GM18519 (cell line): ENCODE data around the gene LEMD1.
"Not testable (repeated sequence)": the region's sequence is repeated elsewhere in the genome, so short reads cannot be mapped to it uniquely, and the experiment has no call there.

Experiments used
- ATAC-seq: cut with Tn5 transposase; IDR thresholded peaks from one replicate; pipeline ENCODE4 v1.9.1; 2021; ENCODE audit warnings: mild to moderate bottlenecking, moderate library complexity; ENCODE audit not compliant: unreplicated experiment, low FRiP score

The LEMD1 gene

DNA sequence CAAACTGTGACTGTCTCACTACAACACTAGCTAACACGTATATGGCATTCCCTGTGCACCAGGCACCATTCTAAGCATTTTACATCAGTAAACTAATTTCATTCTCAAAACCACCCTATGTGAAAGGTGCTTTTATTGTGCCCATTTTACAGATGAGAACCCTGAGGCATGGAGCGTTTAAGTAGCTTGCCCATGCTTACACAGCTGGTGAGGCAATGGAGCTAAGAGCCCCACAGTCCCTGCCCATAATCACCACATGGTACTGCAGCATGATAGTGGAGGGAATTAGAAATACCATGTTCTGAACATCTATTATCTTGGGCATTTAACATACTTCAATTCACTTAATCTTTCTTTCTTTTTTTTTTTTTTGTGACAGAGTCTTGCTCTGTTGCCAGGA is 34.0 kb downstream of the LEMD1 start:
- no peak for ATAC-seq

DNA sequence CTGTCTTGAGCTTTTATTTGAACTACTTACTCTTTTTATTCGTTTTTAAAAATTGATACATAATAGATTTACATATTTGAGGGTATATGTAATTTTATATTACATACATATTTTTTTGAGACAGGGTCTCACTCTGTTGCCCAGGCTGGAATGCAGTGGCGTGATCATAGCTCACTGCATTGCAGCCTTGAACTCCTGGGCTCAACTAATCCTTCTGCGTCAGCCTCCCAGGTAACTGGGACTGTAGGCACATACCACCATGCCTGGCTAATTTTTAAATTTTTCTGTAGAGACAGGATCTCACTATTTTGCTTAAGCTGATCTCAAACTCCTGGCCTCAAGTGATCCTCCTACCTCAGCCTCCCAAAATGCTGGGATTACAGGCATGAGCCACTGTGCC is 38.9 kb downstream of the LEMD1 start:
- ATAC-seq = not testable (repeated sequence)

DNA sequence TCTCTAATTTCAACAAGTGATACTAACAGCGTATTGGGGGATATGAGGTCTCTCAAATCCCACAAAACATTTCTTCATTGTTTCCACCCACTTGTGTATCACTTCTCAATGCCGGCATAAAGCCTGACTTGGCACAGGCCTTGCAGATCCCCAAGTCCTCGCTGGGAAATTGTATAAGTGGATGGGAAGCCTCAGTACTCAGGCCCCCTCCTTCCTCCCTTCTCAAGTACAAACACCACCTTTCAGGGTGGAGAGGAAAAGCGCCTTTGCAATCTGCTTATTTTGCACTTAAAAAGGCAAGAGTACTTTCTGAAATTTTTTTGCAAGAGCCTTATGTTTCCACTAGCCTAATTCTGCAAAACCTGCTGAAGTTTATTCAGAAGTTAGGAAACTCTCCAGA is 39.3 kb downstream of the LEMD1 start:
- no peak for ATAC-seq

DNA sequence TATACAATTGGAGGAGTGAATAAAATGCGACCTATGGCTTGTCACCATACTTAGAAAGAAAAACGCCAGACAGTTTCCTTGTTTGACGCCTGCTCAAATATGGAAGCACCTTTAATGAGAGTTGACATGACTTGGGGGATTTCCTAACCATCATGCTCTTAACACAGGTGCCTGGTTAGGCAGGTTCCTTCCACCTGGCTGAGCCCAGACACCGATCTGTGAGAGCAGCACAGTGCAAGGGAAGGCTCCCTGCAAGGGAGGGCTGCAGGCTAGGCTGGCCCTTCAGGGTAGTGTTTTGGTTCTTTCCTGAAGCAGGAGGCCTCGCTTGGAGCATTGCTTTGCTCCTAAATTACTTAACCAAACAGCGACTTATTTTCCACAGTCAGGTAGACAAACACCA is 40.6 kb downstream of the LEMD1 start:
- no peak for ATAC-seq

DNA sequence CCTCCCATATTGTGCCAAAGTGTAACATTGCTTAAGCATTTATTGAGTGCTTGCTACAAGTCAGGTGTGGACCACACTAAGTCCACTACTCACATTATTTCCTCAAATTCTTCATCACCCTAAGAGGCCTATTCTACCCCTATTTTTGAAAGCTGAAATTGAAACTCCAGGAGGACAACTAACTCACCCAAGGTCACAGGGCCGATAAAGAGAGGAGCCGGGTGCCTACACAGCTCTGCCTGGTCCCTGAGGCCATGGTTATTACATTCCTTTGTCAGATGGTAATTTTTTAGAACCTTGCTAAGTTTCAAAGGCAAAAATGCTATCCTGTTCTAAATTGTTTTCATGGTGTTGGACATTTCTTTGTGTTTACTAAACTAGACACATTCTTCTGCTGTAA is 41.0 kb downstream of the LEMD1 start:
- ATAC-seq = no peak

DNA sequence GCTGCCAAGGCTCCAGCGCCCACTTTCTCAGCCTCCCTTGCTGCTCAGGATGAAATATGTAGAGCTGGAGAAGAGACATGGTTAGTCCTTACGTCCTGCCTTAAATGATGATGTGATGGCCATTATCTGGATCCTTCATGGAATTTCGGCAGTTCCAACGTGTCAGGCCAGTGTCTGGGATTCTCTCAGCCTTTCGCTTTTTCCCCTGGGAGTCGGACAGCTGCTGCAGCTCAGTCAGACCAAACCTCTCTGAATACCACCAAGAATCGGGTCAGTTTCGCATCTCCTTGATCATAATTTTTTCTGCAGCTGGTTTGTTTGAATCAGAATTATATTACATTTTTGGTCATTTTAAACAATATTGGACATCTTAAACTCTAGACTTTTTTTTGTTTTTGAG is 42.8 kb downstream of the LEMD1 start:
- ATAC-seq = no peak

DNA sequence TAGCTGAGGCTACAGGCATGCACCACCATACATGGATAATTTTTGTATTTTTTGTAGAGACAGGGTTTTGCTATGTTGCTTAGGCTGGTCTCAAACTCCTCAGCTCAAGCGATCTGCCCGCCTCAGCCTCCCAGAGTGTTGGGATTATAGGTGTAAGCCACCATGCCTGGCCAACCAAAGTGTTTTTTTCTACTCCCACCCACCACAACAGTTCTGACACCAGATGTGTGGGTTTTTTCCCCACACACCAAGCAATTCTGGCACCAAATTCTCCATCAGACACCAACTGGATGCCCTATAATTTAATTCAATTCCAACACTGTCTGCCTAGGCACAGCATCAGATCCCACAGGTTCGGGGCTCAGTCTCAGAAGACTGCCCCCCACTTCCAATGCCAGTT is 44.5 kb downstream of the LEMD1 start:
- no peak for ATAC-seq

DNA sequence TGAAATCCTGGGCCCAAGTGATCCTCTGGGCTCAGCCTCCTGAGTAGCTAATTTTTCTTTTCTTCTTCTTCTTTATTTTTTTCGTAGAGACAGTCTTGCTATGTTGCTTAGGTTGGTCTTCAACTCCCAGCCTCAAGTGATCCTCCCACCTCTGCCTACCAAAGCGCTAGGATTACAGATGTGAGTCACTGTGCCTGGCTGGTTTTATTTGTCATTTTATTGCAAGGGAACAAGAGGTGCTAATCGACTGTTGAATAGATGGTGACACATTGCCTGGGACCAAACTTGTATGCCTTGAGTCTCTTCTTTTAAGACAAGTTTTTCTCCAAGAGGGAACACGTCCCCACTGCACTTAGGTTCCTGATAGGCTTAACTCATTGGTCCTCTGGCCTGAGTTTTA is 45.1 kb downstream of the LEMD1 start:
- no peak for ATAC-seq

DNA sequence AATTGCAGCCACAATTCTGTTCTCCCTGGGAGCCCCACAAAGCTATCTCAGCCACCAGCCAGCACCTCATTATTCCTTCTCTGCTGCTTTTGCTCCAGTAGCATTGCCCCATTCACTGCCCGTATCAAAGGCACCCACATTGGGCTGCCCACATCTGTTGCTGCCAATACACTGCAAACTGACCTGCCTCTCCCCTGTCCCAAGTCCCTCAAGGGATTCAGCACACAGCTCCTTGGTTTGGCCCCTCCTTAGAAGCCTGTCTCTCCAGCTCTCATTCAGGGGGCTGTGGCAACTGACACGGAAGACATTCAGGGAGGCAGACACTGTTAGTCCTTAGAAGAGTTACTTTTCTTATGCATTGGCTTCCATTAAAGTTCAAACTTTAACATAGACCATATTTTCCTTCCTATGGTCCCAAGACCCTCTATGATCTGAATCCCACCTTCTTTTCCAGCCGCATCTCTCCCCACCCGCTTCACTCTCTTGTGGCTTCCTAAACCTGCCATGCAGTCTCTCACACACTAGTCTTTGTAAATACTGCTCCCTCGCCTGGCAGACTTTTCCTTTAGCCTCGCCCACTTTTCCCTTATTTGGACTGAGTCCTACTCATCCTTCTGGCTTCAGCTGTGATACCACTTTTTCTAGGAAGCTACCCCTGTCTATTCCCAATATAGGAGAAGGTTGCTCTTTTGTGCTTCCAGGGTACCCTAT is 45.9 kb downstream of the LEMD1 start:
- ATAC-seq = no peak

DNA sequence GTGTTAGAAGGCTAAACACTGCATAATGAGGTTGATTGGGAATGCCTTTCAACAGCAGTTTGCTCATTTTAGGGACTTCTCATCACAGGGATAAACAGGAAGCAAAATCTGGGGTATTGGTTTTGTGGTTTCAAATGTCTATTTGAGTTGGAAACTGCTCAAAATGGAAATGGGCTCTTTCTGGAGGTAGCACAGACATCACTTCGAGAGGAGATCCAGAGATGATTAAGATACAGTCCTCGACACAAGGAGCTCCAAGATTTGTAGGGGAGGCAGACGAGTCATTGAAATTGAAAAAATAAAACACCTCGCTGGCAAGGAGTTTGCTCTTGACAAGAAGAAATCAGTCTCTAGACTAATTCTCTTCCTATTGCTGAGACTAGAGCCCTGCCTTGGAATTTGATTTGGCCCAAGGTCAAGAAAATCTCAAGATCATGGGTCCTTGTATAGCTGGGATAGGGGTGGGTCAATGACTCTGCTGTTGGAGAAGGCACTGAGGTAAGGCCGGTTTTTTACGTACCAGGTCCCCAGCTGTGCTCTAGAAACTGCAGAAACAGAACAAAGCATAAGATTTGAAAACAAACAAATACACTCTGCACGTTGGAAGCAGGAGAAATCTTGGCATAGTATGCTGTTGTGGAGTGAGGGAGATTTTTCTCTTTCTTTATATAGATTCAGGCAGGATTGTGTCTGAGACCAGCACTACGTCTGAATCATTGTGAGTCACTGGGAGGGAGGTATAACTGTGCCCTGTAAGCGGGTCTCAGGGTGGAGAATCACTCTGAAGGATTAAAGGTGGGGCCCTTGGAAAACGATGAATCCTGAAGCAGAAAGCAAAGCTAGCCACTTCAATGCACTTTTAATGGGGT is 47.4 kb downstream of the LEMD1 start:
- no peak for ATAC-seq

DNA sequence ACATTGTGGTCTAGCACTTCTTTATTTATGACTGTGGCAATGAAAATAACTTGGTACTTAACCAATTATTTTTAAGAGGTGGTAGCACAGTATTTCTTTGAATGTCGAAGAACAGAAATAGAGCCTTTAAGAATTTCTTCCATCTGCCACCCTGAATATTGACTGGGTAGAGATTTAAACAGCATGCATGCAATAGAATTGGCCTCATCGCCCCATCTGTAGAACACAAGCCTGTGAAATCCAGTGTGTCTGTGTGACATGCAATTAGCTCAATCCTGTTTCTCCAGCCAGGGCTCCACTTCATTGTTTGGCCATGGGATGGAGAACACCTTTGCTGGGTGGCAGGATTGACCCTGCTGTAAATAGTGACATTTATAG is 48.1 kb downstream of the LEMD1 start:
- no peak for ATAC-seq

DNA sequence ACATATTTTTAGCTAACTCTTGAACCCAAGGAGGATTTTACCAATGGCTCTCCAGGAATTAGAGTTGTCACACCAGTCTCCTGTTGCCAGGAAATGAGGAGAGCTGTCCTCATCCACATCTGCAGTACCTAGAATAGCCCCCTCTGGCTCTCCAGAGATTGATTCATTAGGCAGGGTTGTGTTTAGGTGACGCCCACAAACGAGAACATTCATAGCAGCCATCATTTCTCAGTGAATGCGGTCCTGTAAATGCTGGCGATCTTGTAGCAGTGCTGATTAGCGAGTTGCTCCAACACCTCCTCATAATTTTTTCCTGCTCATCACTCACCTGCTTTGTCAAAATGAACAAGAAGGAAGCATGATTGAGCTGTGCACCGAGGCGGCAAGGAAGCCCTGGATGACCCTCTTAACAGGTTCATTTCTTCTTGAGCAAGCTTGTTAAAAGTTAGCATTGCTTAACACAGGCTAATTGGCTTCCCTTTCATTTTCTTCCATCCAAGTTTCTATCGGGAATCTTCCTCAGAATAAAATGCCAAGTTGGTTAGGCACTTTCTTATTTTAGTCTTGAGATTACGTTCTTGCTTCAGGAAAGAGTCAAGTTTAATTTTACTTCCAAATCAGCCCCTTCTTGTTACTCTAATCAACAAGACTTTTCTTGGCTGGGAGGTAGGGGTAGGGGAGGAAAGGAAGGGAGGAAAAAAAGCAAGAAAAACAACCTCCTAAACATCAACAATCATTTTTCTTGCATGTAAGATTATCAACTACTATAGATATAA is 48.6 kb downstream of the LEMD1 start:
- ATAC-seq = no peak

DNA sequence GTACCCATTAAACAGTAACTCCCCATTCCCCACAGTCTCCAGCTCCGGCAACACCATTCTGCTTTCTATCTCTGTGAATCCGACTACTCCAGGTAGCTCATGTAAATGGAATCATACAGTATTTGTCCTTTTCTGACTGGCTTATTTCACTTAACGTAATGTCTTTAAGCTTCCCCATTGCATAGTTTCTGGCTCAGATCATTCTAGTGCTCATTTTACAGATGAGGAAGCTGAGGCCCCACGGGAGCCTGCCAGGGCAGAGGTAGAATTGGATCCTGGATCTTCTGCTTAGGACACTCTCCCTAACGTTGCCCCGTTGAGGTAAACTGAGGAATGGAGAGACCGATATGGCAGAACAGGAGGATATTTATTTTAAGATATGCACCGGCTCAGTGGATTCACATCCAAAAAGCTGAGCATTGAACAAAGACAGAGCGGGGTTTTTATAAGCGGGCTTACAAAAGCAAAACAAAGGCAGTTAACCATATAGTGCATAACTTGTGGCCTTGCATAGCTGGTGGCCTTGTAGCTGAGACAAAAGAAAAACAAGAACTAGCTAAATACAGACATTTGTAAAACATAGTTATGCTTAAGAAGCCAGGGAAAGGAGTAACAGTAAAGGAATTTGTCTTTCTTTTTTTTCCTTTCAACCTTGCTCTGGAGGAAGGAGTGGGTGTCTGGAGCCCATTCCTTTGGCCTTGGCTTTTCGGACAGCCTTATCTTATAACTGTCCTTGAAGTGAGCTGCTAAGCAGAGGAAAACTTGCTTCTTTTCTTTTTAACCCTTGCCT is 49.8 kb downstream of the LEMD1 start:
- ATAC-seq = no peak

DNA sequence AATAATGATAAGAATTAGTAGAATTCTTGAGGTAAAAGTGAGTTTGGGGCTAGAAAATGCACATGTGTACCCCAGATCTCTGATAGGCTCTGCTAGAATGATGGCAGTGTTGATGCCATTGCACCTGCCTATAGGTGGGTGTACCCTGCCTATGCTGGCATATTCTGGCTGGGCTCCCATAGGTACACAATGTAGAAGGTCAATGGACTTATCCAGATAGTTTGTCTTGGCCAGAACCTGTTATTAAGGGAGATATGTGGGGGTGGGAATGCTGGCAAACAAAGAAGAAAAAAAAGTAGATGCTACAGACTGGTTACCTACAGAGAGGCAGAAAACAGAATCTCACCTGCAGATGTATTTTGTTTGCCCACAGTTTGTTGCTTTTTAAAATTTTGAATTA is 51.1 kb downstream of the LEMD1 start:
- no peak for ATAC-seq

DNA sequence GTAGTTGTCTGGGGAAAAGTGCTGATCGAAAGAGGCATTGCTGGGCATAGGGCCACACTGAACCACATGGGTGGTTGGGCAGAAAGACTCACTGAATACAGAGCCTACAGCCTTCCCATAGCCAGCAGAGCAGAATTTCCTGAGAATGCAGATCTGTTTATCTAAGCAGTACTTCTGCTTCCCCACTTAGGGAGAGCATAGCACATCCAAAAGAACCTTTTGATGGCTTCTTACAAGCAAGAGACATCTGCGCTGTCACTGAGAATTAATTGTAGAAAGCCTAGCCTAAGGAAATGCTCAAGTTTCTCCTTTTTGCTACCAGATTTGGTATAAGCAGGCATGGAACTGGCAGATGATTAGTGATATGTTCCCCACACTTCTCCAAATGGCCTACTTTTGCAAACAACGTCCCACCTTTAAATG is 52.1 kb downstream of the LEMD1 start:
- ATAC-seq = no peak

DNA sequence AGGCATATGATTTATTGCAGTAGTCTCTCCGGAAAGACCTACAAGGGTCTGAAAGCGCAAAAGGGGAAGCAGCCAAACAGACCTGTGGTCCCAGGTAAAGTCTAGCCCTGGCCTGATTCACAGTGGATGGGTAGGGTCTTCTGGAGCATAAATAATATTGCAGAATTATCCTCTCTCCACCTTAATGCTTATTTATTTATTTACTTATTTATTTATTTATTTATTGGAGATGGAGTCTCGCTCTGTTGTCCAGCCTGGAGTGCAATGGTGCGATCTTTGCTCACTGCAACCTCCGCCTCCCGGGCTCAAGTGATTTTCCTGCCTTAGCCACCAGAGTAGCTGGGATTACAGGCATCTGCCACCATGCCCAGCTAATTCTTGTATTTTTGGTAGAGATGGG is 53.4 kb downstream of the LEMD1 start:
- no peak for ATAC-seq

DNA sequence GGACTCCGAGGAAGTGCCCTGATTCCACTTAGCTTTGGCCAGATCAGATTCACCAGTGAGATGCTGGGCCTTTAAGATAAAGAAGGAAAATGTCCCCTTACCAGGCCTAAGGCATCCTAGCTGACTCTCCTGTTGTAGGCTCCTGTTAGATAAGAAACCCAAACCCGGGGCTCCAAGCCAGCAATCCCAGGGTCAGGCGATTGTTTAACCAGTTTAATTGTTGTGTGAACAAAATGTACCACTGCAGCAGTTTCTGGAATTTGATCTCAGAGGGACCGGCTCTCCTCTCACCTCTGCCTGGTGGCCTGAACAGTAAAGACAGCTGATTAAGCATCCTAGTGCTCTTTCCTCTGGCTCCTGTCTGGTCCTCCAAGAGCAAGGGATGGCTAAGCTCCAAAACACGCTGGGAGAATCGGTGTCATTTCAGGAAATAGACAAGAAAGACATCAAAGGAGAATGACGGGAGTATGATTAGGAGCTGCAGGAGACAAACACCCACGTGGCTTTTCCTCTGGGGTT is 55.9 kb downstream of the LEMD1 start:
- ATAC-seq = no peak

DNA sequence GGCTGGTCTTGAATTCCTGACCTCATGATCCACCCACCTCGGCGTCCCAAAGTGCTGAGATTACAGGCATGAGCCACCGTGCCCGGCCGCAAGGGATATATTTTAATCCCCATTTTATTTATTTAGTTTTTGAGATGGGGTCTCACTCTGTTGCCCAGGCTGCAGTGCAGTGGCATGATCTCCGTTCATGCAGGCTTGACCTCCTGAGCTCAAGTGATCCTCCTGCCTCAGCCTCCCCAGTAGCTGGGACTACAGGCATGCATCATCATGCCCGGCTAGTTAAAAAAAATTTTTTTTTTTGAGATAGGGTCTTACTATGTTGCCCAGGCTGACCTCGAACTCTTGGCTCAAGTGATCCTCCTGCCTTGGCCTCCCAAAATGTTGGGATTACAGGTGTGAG is 56.8 kb downstream of the LEMD1 start:
- not testable (repeated sequence) for ATAC-seq

DNA sequence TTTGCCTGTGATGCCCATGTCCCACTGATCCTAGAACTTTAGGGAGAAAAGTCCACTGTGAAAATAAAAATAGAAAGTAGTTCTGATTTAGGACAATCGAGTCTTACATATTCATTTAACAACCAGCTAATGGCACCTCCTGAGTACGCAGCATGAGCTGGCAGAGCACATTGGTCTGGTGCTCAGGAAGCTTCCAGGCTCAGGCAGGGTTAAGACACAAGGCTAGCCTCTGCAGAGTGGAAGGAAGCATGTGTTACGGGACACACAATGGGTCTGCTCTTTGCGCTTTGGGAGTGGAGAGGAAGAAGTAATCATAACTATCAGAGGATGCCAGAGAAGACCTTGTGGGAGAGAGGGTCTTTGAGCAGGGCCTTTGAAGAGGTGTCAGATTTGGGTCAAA is 61.0 kb downstream of the LEMD1 start:
- no peak for ATAC-seq
